SK-N-SH treated with all-trans-retinoic acid at 6 μM for 48 hours (cell line): ENCODE measurements around the gene MS4A13.

Source experiments
- ARNTL ChIP-seq: fragments of 450-650 bp; formaldehyde crosslinking; IDR thresholded peaks from 2 replicates; pipeline ENCODE4 v1.5.0; 2020; ENCODE audit warnings: low read depth, mild to moderate bottlenecking, moderate library complexity, borderline replicate concordance
- ZFP3 ChIP-seq: fragments of 250-450 bp; sonication (Bioruptor Pico); IDR thresholded peaks from 2 replicates; pipeline ENCODE4 v1.5.0; 2020; ENCODE audit warnings: mild to moderate bottlenecking, moderate library complexity
- ZNF70 ChIP-seq: fragments of 450-650 bp; formaldehyde crosslinking; IDR thresholded peaks from 2 replicates; pipeline ENCODE4 v1.5.0; 2020; ENCODE audit warnings: mild to moderate bottlenecking, moderate library complexity
- TF ChIP-seq, protein P1 (sequence below): fragments of 250-450 bp; sonication (Bioruptor Pico); IDR thresholded peaks from 2 replicates; pipeline ENCODE4 v1.5.1; 2020; ENCODE audit warnings: low read depth, mild to moderate bottlenecking, moderate library complexity
- TF ChIP-seq, protein P2 (sequence below): fragments of 250-450 bp; sonication (Bioruptor Pico); IDR thresholded peaks from 2 replicates; pipeline ENCODE4 v1.8.0; 2020; ENCODE audit warnings: mild to moderate bottlenecking, moderate library complexity, borderline replicate concordance

DNA sequence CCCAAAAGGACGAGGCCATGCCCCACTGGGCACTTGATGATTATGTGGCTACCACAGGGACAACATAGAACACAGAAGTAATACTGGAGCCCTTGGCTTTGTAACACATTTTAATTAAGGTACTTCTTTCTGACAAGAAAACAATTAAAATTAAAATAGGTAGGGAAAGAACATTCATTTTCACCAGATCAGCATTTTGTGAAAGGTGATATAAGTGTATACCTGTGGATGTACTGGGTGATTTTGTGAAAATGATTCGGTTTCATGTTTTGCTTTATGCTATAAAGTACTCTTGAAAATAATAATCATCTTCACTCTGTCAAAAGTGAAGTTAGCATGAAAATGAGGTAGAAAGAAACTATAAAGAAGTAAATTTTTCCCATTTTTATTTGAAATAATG, 21.7 kb upstream of the MS4A13 start:
- TF ChIP-seq ARNTL (no peak), ZFP3 (CRISPR knock-in tag) (no peak), ZNF70 (CRISPR knock-in tag) (no peak)
- TF ChIP-seq, protein P1, sequence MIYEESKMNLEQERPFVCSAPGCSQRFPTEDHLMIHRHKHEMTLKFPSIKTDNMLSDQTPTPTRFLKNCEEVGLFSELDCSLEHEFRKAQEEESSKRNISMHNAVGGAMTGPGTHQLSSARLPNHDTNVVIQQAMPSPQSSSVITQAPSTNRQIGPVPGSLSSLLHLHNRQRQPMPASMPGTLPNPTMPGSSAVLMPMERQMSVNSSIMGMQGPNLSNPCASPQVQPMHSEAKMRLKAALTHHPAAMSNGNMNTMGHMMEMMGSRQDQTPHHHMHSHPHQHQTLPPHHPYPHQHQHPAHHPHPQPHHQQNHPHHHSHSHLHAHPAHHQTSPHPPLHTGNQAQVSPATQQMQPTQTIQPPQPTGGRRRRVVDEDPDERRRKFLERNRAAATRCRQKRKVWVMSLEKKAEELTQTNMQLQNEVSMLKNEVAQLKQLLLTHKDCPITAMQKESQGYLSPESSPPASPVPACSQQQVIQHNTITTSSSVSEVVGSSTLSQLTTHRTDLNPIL: no peak
- TF ChIP-seq, protein P2, sequence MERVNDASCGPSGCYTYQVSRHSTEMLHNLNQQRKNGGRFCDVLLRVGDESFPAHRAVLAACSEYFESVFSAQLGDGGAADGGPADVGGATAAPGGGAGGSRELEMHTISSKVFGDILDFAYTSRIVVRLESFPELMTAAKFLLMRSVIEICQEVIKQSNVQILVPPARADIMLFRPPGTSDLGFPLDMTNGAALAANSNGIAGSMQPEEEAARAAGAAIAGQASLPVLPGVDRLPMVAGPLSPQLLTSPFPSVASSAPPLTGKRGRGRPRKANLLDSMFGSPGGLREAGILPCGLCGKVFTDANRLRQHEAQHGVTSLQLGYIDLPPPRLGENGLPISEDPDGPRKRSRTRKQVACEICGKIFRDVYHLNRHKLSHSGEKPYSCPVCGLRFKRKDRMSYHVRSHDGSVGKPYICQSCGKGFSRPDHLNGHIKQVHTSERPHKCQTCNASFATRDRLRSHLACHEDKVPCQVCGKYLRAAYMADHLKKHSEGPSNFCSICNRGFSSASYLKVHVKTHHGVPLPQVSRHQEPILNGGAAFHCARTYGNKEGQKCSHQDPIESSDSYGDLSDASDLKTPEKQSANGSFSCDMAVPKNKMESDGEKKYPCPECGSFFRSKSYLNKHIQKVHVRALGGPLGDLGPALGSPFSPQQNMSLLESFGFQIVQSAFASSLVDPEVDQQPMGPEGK (CRISPR knock-in tag): no peak
